Suprapubic skin (tissue), 4 donors: ENCODE results near the gene CYP19A1.

Experiments
- CTCF ChIP-seq, 2 donors: fragments of 200-600 bp in 1 of 2; fragments of 450-650 bp in 1 of 2; sonication (generic) in 1 of 2; IDR thresholded peaks; one replicate each; pipeline ENCODE4 v1.5.1; 2016 to 2019; ENCODE audit warnings: antibody characterized with exemption in 2 of 2, mild to moderate bottlenecking in 1 of 2, moderate library complexity in 1 of 2
- EP300 ChIP-seq: sonication (generic); formaldehyde crosslinking; IDR thresholded peaks from one replicate; pipeline ENCODE4 v1.6.1; 2017; ENCODE audit warnings: antibody characterized with exemption
- POLR2AphosphoS5 ChIP-seq, 3 donors: sonication (generic); formaldehyde crosslinking; IDR thresholded peaks; one replicate each; pipeline ENCODE4 v1.6.1; 2017; ENCODE audit warnings: antibody characterized with exemption in 3 of 3

GRCh38 chr15:51250217-51251011 lies 88.0 kb downstream of the CYP19A1 start:
- no peak for TF ChIP-seq CTCF (IDR thresholded peaks at IDR 0.05)
- no peak for TF ChIP-seq EP300
- no peak for TF ChIP-seq POLR2AphosphoS5 (IDR thresholded peaks at IDR 0.05)
